ENCODE results near the gene BRD3OS. TPM values are rescaled to one million over a fixed set of nuclear protein-coding genes. Genes with fewer than 3 reads are reported as not detected.

Gene BRD3OS
- total and polyA plus RNA-seq, 2 of the 13 experiments (the other 11 are each of a cell fraction or from before 2014, with no cell fraction given): 4.9 to 5.7 TPM

DNA sequence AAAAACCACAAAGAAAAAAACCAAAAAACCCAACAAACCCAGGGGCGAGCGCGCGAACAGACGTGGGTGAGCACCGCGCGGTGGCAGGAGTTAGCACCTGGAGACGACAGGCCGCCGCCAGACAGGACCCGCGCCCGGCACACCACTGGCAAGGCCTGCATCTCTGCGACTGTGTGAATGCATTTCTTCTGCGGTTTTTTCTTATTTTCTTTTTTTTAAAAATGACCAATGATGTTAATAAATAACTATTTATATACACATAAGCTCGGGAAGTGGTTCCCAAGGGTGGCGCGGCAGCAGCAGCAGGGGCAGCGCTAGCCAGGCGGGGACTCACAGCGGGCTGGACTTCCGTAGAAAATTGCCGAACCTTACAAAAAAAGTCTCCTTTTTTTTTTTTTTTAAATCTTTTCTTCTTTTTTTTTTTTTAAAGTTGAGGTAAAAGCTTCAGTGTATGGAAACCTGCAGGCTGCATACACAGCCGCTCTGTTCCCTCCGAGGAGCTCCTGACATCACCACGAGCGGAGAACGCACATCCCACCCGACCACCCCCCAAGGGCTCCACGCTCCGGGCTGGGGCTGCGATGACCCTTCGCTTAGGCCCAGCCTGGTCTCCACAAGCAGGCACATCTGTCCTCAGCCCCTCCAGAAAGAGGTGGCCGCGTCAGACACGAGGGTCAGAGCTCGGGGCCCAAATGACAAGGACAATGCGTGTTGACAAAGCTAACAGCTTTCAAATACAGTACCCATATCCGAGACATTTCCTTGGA, 7.4 kb downstream of the BRD3OS start:
- CTCF ChIA-PET (ENCODE audit: low intra/inter-chr PET ratio, low total read pairs): no interaction called here

DNA sequence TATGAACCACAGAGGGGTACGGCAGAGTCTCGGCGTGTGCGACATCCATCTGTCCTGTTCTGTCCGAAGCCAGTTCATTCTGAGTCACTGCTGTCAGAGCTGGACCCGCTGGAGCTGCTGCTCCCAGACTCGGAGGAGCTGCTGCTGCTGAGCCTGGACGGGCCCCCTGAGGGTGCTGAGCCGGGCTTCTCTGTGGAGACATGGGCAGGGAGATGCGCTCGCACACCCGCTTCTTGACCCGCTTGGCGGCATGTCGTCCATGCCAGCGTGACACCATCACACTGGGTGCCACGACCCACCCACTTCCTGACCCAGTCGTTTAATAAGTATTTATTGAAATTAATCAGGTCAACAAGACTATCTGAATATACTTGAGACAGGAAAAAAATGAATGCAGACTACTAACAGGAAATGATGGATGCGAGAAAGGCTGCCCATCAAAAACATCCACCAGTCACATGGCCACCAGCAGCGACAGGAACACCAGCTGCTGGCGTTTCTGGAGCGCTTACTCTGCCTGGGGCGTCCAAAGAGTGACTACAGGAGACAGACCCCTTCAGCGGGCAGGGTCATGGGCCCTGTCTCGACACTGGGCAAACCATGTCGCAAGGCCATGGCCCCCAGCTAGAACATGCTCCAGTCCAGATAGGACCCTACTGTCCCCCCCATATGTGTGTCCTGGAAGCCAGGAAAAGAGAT, 8.4 kb downstream of the BRD3OS start:
- FAIRE-seq (no peak), ATAC-seq (no peak), DNase-seq (ENCODE audit: low spot score) (no peak)
- ChIA-PET CTCF (ENCODE audit: low intra/inter-chr PET ratio, low total read pairs) (no interaction called here), POLR2A (no interaction called here)
- BruUV-seq (replicated peaks): no TSS peak
- Histone ChIP-seq H3K4me3 (replicated peaks in 1 of 3; ENCODE audit: insufficient read depth in 1 of 3, low read depth in 2 of 3, low read length in 3 of 3) (no peak overlapping the region), H3K4me2 (ENCODE audit: low read depth, low read length) (no peak overlapping the region), H3K4me1 (ENCODE audit: insufficient read depth, low read length) (peaks cover 9% of the 10 kb centered on the region), H2AFZ (ENCODE audit: low read length) (no peak overlapping the region), H3K27me3 (ENCODE audit: control insufficient read depth in 1 of 2, insufficient read depth in 2 of 2, low read length in 2 of 2) (no peaks in the 10 kb centered on the region), H3K36me3 (replicated peaks in 1 of 2; ENCODE audit: control insufficient read depth in 1 of 2, insufficient read depth in 2 of 2, low read length in 2 of 2) (peaks cover 25 to 53% of the 10 kb centered on the region in 2 experiments), H4K20me1 (ENCODE audit: insufficient read depth, low read length) (no peaks in the 10 kb centered on the region), H3K9ac (ENCODE audit: insufficient read depth, low read depth, low read length) (no peak overlapping the region), H3K27ac (ENCODE audit: extremely low read length, insufficient read depth, low read length) (no peak overlapping the region), H3K79me2 (ENCODE audit: insufficient read depth, low read length) (no peaks in the 10 kb centered on the region), H3K9me3 (ENCODE audit: low read length) (no peaks in the 10 kb centered on the region)
- in situ Hi-C loops (cut with HindIII; ENCODE audit: extremely low pct_ligation_motif_present, low pct_unique_long_range_greater_than_20kb): no loop called here
- 95% methylated on average over 21 of the region's 26 CpGs for WGBS (ENCODE audit: low lambda C conversion rate)
- intact Hi-C loops (cut with micrococcal nuclease; ENCODE audit: unreplicated experiment): no loop called here
- TF ChIP-seq SOX6 (IDR thresholded peaks at IDR 0.05): no peak
- TF ChIP-seq SOX6 (CRISPR knock-in tag; IDR thresholded peaks at IDR 0.05): no peak
- no peak for TF ChIP-seq FIP1L1 (IDR thresholded peaks at IDR 0.05; ENCODE audit: borderline replicate concordance, insufficient read depth, low read depth, low read length)
- TF ChIP-seq, protein P1, sequence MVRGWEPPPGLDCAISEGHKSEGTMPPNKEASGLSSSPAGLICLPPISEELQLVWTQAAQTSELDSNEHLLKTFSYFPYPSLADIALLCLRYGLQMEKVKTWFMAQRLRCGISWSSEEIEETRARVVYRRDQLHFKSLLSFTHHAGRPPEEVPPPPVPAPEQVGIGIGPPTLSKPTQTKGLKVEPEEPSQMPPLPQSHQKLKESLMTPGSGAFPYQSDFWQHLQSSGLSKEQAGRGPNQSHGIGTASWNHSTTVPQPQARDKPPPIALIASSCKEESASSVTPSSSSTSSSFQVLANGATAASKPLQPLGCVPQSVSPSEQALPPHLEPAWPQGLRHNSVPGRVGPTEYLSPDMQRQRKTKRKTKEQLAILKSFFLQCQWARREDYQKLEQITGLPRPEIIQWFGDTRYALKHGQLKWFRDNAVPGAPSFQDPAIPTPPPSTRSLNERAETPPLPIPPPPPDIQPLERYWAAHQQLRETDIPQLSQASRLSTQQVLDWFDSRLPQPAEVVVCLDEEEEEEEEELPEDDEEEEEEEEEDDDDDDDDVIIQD (CRISPR knock-in tag; IDR thresholded peaks at IDR 0.05; ENCODE audit: low read depth): no peak
- TF ChIP-seq RNF2 (conservative IDR thresholded peaks at IDR 0.05; ENCODE audit: low read depth): no peak
- no peak for TF ChIP-seq MAFF (IDR thresholded peaks at IDR 0.05; ENCODE audit: low read depth, low read length)
- no peak for TF ChIP-seq SATB2 (CRISPR knock-in tag; IDR thresholded peaks at IDR 0.05)
- TF ChIP-seq ZNF768 (CRISPR knock-in tag; IDR thresholded peaks at IDR 0.05): no peak
- no peak for TF ChIP-seq EED (CRISPR knock-in tag; IDR thresholded peaks at IDR 0.05)
- no peak for TF ChIP-seq YEATS4 (CRISPR knock-in tag; IDR thresholded peaks at IDR 0.05; ENCODE audit: borderline replicate concordance)
- no peak for TF ChIP-seq ZNF577 (CRISPR knock-in tag; IDR thresholded peaks at IDR 0.05; ENCODE audit: borderline replicate concordance, low read depth)
- no peak for TF ChIP-seq ZFP1 (CRISPR knock-in tag; IDR thresholded peaks at IDR 0.05)
- no peak for TF ChIP-seq MTA3 (CRISPR knock-in tag; IDR thresholded peaks at IDR 0.05)

More for the DNA sequence above, 7.4 kb downstream of the BRD3OS start:
- TF ChIP-seq ZNF343 (CRISPR knock-in tag; IDR thresholded peaks at IDR 0.05) (no peak), ZNF780A (CRISPR knock-in tag; IDR thresholded peaks at IDR 0.05) (no peak), AGO2 (optimal IDR thresholded peaks at IDR 0.05; ENCODE audit: low read depth, low read length) (peak; percentile 33)
- TF ChIP-seq, protein P2, sequence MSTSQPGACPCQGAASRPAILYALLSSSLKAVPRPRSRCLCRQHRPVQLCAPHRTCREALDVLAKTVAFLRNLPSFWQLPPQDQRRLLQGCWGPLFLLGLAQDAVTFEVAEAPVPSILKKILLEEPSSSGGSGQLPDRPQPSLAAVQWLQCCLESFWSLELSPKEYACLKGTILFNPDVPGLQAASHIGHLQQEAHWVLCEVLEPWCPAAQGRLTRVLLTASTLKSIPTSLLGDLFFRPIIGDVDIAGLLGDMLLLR (CRISPR knock-in tag; IDR thresholded peaks at IDR 0.05): no peak
- DNase-seq (ENCODE audit: low spot score) (no peak), ATAC-seq (no peak), FAIRE-seq (no peak)
- intact Hi-C loops (cut with micrococcal nuclease; ENCODE audit: unreplicated experiment): no loop called here
- Histone ChIP-seq H3K36me3 (replicated peaks in 1 of 2; ENCODE audit: control insufficient read depth in 1 of 2, insufficient read depth in 2 of 2, low read length in 2 of 2) (peaks cover 25 to 53% of the 10 kb centered on the region in 2 experiments), H3K4me3 (replicated peaks in 1 of 3; ENCODE audit: insufficient read depth in 1 of 3, low read depth in 2 of 3, low read length in 3 of 3) (no peak overlapping the region), H3K4me2 (ENCODE audit: low read depth, low read length) (no peak overlapping the region), H2AFZ (ENCODE audit: low read length) (no peak overlapping the region), H3K27me3 (ENCODE audit: control insufficient read depth in 1 of 2, insufficient read depth in 2 of 2, low read length in 2 of 2) (no peaks in the 10 kb centered on the region), H3K79me2 (ENCODE audit: insufficient read depth, low read length) (no peaks in the 10 kb centered on the region), H3K4me1 (ENCODE audit: insufficient read depth, low read length) (peaks cover 19% of the 10 kb centered on the region), H3K9me3 (ENCODE audit: low read length) (no peaks in the 10 kb centered on the region), H4K20me1 (ENCODE audit: insufficient read depth, low read length) (no peaks in the 10 kb centered on the region), H3K27ac (ENCODE audit: extremely low read length, insufficient read depth, low read length) (no peak overlapping the region), H3K9ac (ENCODE audit: insufficient read depth, low read depth, low read length) (no peak overlapping the region)
- WGBS (ENCODE audit: low lambda C conversion rate): 95% methylated on average over 40 of the region's 40 CpGs
- POLR2A ChIA-PET: no interaction called here
- no TSS peak for BruUV-seq (replicated peaks)
- in situ Hi-C loops (cut with HindIII; ENCODE audit: extremely low pct_ligation_motif_present, low pct_unique_long_range_greater_than_20kb): no loop called here
